ENCODE data around the gene CTNNA3. TPM values are rescaled to one million over a fixed set of nuclear protein-coding genes. Genes with fewer than 3 reads are reported as not detected.

The CTNNA3 gene
- total RNA-seq, 1 donor from 2014 or later: 0.13 TPM

DNA sequence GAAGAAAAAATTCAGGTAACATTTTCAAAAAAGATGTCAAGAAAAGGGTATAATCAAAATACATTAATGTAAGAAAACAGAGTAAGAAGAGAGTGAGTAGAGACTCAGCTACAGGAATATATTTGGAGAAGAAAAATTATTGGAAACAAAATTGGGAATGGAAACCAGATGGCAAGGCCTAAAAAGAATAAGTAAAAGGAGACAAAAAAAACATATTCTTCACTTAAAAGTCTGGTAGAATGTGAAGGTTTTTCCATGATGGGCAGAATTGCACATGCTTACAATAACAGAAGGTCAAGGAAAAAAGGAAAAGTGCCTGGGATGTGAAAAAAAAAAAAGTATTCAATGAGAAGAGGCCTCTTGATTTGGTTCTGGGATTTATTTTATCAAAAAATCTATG, 1832.0 kb downstream of the CTNNA3 start:
- no peak for DNase-seq (ENCODE audit: low read depth in 2 of 2)

Other genes with a start within 250 kb of the CTNNA3 start
- 3.7 and 3.9 TPM in 2 replicates for gene DNAJC12, start 142.0 kb upstream of the CTNNA3 start, total RNA-seq
- gene SIRT1, start 188.5 kb upstream of the CTNNA3 start, total RNA-seq: 7.8 and 8.1 TPM in 2 replicates

Data from dermis microvascular lymphatic vessel endothelial cell (primary cell).